HG03066 (cell line): ENCODE results near the gene DNAH10.

Experiments used
- ATAC-seq: cut with Tn5 transposase; IDR thresholded peaks from one replicate; pipeline ENCODE4 v1.9.1; 2021; ENCODE audit warnings: low read depth; ENCODE audit not compliant: unreplicated experiment

The DNAH10 gene

GRCh38 chr12:123879101-123879500, 117.0 kb downstream of the DNAH10 start:
- ATAC-seq = no peak

GRCh38 chr12:123879691-123880090, 117.6 kb downstream of the DNAH10 start:
- ATAC-seq = no peak

- no peak for ATAC-seq
These were observed 120.1 kb downstream of the DNAH10 start for GRCh38 chr12:123882161-123882705.

- no peak for ATAC-seq
These were observed 124.2 kb downstream of the DNAH10 start for GRCh38 chr12:123886258-123886657.

GRCh38 chr12:123886931-123887582, 125.0 kb downstream of the DNAH10 start:
- ATAC-seq = no peak

- ATAC-seq = no peak
These were observed 126.9 kb downstream of the DNAH10 start for GRCh38 chr12:123888989-123889388.

GRCh38 chr12:123889848-123890535, 127.9 kb downstream of the DNAH10 start:
- ATAC-seq = no peak

- ATAC-seq = no peak
These were observed 128.4 kb downstream of the DNAH10 start for GRCh38 chr12:123890536-123890902.

GRCh38 chr12:123891011-123891410, 128.9 kb downstream of the DNAH10 start:
- ATAC-seq = no peak

GRCh38 chr12:123891516-123892179, 129.5 kb downstream of the DNAH10 start:
- no peak for ATAC-seq

GRCh38 chr12:123892180-123892559, 130.1 kb downstream of the DNAH10 start:
- no peak for ATAC-seq

GRCh38 chr12:123892853-123893252, 130.8 kb downstream of the DNAH10 start:
- ATAC-seq = no peak

GRCh38 chr12:123893276-123893675, 131.2 kb downstream of the DNAH10 start:
- ATAC-seq = no peak

GRCh38 chr12:123894823-123895345, 132.8 kb downstream of the DNAH10 start:
- no peak for ATAC-seq

- ATAC-seq = no peak
These were observed 133.3 kb downstream of the DNAH10 start for GRCh38 chr12:123895451-123895850.

- ATAC-seq = no peak
These were observed 134.7 kb downstream of the DNAH10 start for GRCh38 chr12:123896767-123897166.

- ATAC-seq = no peak
These were observed 135.1 kb downstream of the DNAH10 start for GRCh38 chr12:123897221-123897620.

- no peak for ATAC-seq
These were observed 136.6 kb downstream of the DNAH10 start for GRCh38 chr12:123898673-123899072.

GRCh38 chr12:123899368-123899767, 137.3 kb downstream of the DNAH10 start:
- ATAC-seq = no peak

GRCh38 chr12:123900871-123901376, 138.8 kb downstream of the DNAH10 start:
- ATAC-seq = no peak

- ATAC-seq = no peak
These were observed 140.7 kb downstream of the DNAH10 start for GRCh38 chr12:123902821-123903220.
